Measurements from ENCODE around the gene IWS1. TPM values are rescaled to one million over a fixed set of nuclear protein-coding genes. Genes with fewer than 3 reads are reported as not detected.

IWS1 gene
- total and polyA plus RNA-seq, 2 experiments from 2014 or later: 45.9 to 47.8 TPM

DNA sequence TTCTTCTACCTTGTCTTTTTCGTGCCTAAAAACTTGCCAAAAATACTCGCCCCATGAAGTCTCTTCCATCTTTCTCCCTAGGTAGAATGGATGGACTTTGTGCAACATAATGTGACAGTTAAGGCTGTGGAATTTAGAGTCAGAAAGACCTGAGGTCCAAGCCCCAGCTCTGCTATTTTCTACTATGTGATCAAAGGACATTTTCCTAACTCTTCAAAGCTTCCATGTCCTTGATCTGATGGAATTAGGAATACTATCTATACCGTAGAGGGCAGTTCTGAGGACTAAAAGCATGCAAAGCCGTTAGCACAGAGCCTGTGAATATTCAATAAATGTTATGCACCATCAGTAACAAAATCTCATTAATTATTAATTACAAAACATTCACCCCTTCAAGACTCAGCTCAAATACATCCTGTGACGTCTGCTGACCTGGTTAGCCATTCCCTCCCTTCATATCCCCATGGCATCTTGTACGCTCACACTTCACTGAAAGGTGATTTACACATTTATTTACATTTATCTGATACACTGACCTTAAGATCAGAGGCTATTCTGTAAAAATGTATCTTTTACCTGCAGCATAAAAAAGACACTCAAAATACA lies 15.1 kb downstream of the IWS1 start:
- Histone ChIP-seq H2AFZ (no peak overlapping the region), H4K20me1 (ENCODE audit: insufficient read depth, poor library complexity, severe bottlenecking) (peaks cover 75% of the 10 kb centered on the region), H3K4me3 (no peak overlapping the region), H3K4me2 (no peak overlapping the region), H3K27me3 (no peaks in the 10 kb centered on the region), H3K36me3 (replicated peaks; ENCODE audit: insufficient read depth, low read depth) (no peaks in the 10 kb centered on the region), H3K9me2 (replicated peaks; ENCODE audit: insufficient read depth) (no peaks in the 10 kb centered on the region), H3K4me1 (ENCODE audit: insufficient read depth) (peaks cover 9% of the 10 kb centered on the region), H3K9me3 (ENCODE audit: low read depth) (no peaks in the 10 kb centered on the region), H3K27ac (no peak overlapping the region), H3K79me2 (peaks cover 95% of the 10 kb centered on the region)
- DNase-seq (ENCODE audit: low spot score): no peak
- 98% methylated on average over 6 of the region's 6 CpGs for WGBS (ENCODE audit: low lambda C conversion rate, missing lambda C conversion rate)
- TF ChIP-seq, protein P1, sequence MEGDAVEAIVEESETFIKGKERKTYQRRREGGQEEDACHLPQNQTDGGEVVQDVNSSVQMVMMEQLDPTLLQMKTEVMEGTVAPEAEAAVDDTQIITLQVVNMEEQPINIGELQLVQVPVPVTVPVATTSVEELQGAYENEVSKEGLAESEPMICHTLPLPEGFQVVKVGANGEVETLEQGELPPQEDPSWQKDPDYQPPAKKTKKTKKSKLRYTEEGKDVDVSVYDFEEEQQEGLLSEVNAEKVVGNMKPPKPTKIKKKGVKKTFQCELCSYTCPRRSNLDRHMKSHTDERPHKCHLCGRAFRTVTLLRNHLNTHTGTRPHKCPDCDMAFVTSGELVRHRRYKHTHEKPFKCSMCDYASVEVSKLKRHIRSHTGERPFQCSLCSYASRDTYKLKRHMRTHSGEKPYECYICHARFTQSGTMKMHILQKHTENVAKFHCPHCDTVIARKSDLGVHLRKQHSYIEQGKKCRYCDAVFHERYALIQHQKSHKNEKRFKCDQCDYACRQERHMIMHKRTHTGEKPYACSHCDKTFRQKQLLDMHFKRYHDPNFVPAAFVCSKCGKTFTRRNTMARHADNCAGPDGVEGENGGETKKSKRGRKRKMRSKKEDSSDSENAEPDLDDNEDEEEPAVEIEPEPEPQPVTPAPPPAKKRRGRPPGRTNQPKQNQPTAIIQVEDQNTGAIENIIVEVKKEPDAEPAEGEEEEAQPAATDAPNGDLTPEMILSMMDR (IDR thresholded peaks at IDR 0.05; ENCODE audit: poor library complexity): no peak
- no peak for TF ChIP-seq EZH2 (IDR thresholded peaks at IDR 0.05; ENCODE audit: borderline replicate concordance)
- no peak for TF ChIP-seq EZH2phosphoT487 (IDR thresholded peaks at IDR 0.05; ENCODE audit: low read depth, severe bottlenecking, unreplicated experiment)

DNA sequence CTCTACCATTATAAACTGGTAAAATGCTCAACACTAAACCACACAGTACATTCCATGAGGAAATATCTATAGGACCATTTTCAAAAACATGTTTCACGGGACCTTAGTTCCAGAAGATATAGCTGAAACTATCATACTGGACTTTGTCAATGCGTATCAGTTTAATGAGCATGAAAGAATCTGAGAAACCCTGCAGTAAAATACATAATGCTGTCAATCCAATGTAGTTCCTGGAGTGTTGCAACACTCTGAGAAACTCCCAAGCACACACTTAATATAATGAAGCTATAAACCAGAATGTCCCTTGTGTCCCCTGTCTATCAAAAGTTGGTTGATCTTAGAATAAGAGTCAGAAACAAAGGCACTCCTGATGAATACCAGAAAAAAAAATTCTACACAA lies 16.2 kb downstream of the IWS1 start:
- Histone ChIP-seq H3K27ac (peak overlapping the region; percentile 10), H2AFZ (no peak overlapping the region), H3K9me3 (ENCODE audit: low read depth) (no peaks in the 10 kb centered on the region), H3K9me2 (replicated peaks; ENCODE audit: insufficient read depth) (no peaks in the 10 kb centered on the region), H3K36me3 (replicated peaks; ENCODE audit: insufficient read depth, low read depth) (no peaks in the 10 kb centered on the region), H3K4me3 (no peak overlapping the region), H3K79me2 (peaks cover 95% of the 10 kb centered on the region), H3K27me3 (no peaks in the 10 kb centered on the region), H3K4me1 (ENCODE audit: insufficient read depth) (peaks cover 9% of the 10 kb centered on the region), H4K20me1 (ENCODE audit: insufficient read depth, poor library complexity, severe bottlenecking) (peaks cover 65% of the 10 kb centered on the region), H3K4me2 (peak overlapping the region; percentile 1)
- DNase-seq (ENCODE audit: low spot score): peak; percentile 19
- 82% methylated on average over 2 of the region's 2 CpGs for WGBS (ENCODE audit: low lambda C conversion rate, missing lambda C conversion rate)
- no peak for TF ChIP-seq EZH2 (IDR thresholded peaks at IDR 0.05; ENCODE audit: borderline replicate concordance)
- no peak for TF ChIP-seq EZH2phosphoT487 (IDR thresholded peaks at IDR 0.05; ENCODE audit: low read depth, severe bottlenecking, unreplicated experiment)
- TF ChIP-seq, protein P1 (IDR thresholded peaks at IDR 0.05; ENCODE audit: poor library complexity): no peak

DNA sequence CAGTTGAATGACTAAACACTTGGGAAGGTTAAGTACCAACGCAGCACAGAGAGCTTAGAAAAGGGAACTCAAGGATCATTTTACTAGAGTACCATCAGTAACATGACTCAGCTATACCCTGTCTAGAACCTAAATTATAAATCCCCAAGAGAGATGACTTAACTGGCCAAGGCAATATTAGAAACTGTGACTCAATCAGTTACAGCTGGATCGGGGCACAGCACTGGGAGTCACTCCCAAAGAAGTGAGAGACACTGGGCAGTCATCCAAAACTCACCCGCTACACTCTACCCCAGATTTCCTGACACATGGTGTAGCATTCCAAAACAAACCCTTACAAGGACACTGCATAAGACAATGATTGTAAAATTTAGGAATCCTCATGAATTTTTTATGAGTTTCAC lies 17.7 kb downstream of the IWS1 start:
- Histone ChIP-seq H2AFZ (no peak overlapping the region), H3K9me3 (ENCODE audit: low read depth) (no peaks in the 10 kb centered on the region), H3K27ac (peak overlapping the region; percentile 44), H3K36me3 (replicated peaks; ENCODE audit: insufficient read depth, low read depth) (peaks cover 4% of the 10 kb centered on the region), H3K79me2 (peaks cover 95% of the 10 kb centered on the region), H3K4me1 (ENCODE audit: insufficient read depth) (peaks cover 9% of the 10 kb centered on the region), H4K20me1 (ENCODE audit: insufficient read depth, poor library complexity, severe bottlenecking) (peaks cover 59% of the 10 kb centered on the region), H3K27me3 (no peaks in the 10 kb centered on the region), H3K4me3 (no peak overlapping the region), H3K9me2 (replicated peaks; ENCODE audit: insufficient read depth) (no peaks in the 10 kb centered on the region), H3K4me2 (peak overlapping the region; percentile 13)
- DNase-seq (ENCODE audit: low spot score): peak; percentile 75
- TF ChIP-seq EZH2phosphoT487 (IDR thresholded peaks at IDR 0.05; ENCODE audit: low read depth, severe bottlenecking, unreplicated experiment) (no peak), EZH2 (IDR thresholded peaks at IDR 0.05; ENCODE audit: borderline replicate concordance) (no peak)
- TF ChIP-seq, protein P1 (IDR thresholded peaks at IDR 0.05; ENCODE audit: poor library complexity): no peak
- 44% methylated on average over 3 of the region's 3 CpGs for WGBS (ENCODE audit: low lambda C conversion rate, missing lambda C conversion rate)
